ENCODE data around the gene TTC4.

DNA sequence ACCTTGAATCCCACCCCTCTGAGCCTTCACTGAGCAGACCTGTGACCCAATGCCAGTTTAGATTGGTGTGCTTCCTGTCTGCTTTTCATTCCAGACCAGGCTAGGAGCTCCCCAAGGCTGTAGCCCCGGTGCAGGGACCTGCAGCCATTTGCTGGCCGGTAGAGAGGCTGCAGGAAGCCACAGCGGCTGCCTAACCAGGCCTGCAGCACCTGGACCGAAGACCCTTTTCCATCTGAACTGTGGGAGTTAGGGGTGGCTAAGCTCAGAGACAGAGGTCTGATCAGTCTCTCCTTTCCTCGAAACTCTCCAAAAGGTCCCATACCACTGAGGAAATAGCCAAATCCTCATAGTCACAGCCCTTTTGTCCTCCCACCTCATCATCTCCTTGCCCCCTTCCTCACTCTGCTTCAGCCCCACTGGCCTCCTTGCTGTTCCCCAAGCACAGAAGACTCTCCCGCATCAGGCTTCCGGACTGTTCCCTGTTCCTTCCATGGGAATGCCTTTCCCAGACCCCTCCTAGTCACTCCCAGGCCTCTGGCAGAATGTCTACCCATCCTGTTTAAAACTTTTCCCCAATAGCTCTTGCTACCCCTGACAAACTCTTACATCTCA, 674 bp upstream of the TTC4 start:
- no peak for TF ChIP-seq FOXM1 (IDR thresholded peaks at IDR 0.05; ENCODE audit: borderline replicate concordance)
- no peak for TF ChIP-seq FOXK2 (IDR thresholded peaks at IDR 0.05)
- no peak for TF ChIP-seq TARDBP (IDR thresholded peaks at IDR 0.05)
- TF ChIP-seq BHLHE40 (IDR thresholded peaks at IDR 0.05; ENCODE audit: borderline replicate concordance) = no peak
- no peak for TF ChIP-seq SUZ12 (IDR thresholded peaks at IDR 0.05)
- TF ChIP-seq FOXA1 (IDR thresholded peaks at IDR 0.05) = no peak
- TF ChIP-seq NFRKB (IDR thresholded peaks at IDR 0.05) = no peak
